GM21786 (cell line): ENCODE data around the gene ISL1.

Experiments
- ATAC-seq: cut with Tn5 transposase; IDR thresholded peaks from one replicate; pipeline ENCODE4 v1.9.1; 2021; ENCODE audit not compliant: unreplicated experiment

Gene ISL1

GRCh38 chr5:51383131-51384121, at the start of gene ISL1:
Gene ISL1 (plus strand): TSS chr5:51383448. CDS start chr5:51383672, 224 bp downstream.
- no peak for ATAC-seq

GRCh38 chr5:51336878-51337277, 46.4 kb upstream of the ISL1 start:
- no peak for ATAC-seq

- ATAC-seq: no peak
These were observed 38.1 kb upstream of the ISL1 start for GRCh38 chr5:51345106-51345505.

- no peak for ATAC-seq
These were observed 36.1 kb upstream of the ISL1 start for GRCh38 chr5:51347157-51347556.

GRCh38 chr5:51347704-51348103, 35.5 kb upstream of the ISL1 start:
- no peak for ATAC-seq

- ATAC-seq: no peak
These were observed 12.2 kb upstream of the ISL1 start for GRCh38 chr5:51371052-51371451.

GRCh38 chr5:51373880-51374523, 9.2 kb upstream of the ISL1 start:
- no peak for ATAC-seq

- no peak for ATAC-seq
These were observed 8.2 kb upstream of the ISL1 start for GRCh38 chr5:51375084-51375483.

GRCh38 chr5:51376509-51376908, 6.7 kb upstream of the ISL1 start:
- no peak for ATAC-seq

GRCh38 chr5:51377151-51378060, 5.8 kb upstream of the ISL1 start:
- ATAC-seq: no peak

GRCh38 chr5:51378061-51378409, 5.2 kb upstream of the ISL1 start:
- ATAC-seq: no peak

GRCh38 chr5:51378448-51379330, 4.6 kb upstream of the ISL1 start:
- ATAC-seq: no peak

- no peak for ATAC-seq
These were observed 3.9 kb upstream of the ISL1 start for GRCh38 chr5:51379331-51379700.

GRCh38 chr5:51380603-51381207, 2.5 kb upstream of the ISL1 start:
- ATAC-seq: no peak

- ATAC-seq: no peak
These were observed 1.3 kb upstream of the ISL1 start for GRCh38 chr5:51381761-51382474.

- ATAC-seq: no peak
These were observed 622 bp upstream of the ISL1 start for GRCh38 chr5:51382521-51383130.

- no peak for ATAC-seq
These were observed 1.1 kb downstream of the ISL1 start for GRCh38 chr5:51384281-51384840.

GRCh38 chr5:51385216-51385615, 2.0 kb downstream of the ISL1 start:
- ATAC-seq: no peak
